DOHH2 (cell line): ENCODE data around the gene CMAS.

Experiments
- CTCF ChIP-seq: fragments of 200-600 bp; sonication (generic); IDR thresholded peaks from one replicate; pipeline ENCODE4 v1.5.1; 2014; ENCODE audit warnings: antibody characterized with exemption, mild to moderate bottlenecking, low read depth, low read length; ENCODE audit not compliant: poor library complexity, severe bottlenecking
- EZH2phosphoT487 ChIP-seq: fragments of 200-600 bp; sonication (generic); IDR thresholded peaks from 2 replicates; pipeline ENCODE4 v1.6.1; 2017; ENCODE audit warnings: borderline replicate concordance, mild to moderate bottlenecking, antibody characterized with exemption, low read length, moderate library complexity, mixed read lengths

GRCh38 chr12:22064968-22065367 lies 18.9 kb downstream of the CMAS start:
- no peak for TF ChIP-seq CTCF
- TF ChIP-seq EZH2phosphoT487: no peak
